HG03097 (cell line): ENCODE measurements around the gene TRIOBP.
A peak's percentile ranks its signal among the peaks of the same experiment; 100 is the strongest.
"Not testable (repeated sequence)": the region's sequence is repeated elsewhere in the genome, so short reads cannot be mapped to it uniquely, and the experiment has no call there.

ENCODE experiments used
- ATAC-seq: cut with Tn5 transposase; IDR thresholded peaks from one replicate; pipeline ENCODE4 v1.9.1; 2021; ENCODE audit not compliant: unreplicated experiment, low FRiP score

TRIOBP gene, protein sequence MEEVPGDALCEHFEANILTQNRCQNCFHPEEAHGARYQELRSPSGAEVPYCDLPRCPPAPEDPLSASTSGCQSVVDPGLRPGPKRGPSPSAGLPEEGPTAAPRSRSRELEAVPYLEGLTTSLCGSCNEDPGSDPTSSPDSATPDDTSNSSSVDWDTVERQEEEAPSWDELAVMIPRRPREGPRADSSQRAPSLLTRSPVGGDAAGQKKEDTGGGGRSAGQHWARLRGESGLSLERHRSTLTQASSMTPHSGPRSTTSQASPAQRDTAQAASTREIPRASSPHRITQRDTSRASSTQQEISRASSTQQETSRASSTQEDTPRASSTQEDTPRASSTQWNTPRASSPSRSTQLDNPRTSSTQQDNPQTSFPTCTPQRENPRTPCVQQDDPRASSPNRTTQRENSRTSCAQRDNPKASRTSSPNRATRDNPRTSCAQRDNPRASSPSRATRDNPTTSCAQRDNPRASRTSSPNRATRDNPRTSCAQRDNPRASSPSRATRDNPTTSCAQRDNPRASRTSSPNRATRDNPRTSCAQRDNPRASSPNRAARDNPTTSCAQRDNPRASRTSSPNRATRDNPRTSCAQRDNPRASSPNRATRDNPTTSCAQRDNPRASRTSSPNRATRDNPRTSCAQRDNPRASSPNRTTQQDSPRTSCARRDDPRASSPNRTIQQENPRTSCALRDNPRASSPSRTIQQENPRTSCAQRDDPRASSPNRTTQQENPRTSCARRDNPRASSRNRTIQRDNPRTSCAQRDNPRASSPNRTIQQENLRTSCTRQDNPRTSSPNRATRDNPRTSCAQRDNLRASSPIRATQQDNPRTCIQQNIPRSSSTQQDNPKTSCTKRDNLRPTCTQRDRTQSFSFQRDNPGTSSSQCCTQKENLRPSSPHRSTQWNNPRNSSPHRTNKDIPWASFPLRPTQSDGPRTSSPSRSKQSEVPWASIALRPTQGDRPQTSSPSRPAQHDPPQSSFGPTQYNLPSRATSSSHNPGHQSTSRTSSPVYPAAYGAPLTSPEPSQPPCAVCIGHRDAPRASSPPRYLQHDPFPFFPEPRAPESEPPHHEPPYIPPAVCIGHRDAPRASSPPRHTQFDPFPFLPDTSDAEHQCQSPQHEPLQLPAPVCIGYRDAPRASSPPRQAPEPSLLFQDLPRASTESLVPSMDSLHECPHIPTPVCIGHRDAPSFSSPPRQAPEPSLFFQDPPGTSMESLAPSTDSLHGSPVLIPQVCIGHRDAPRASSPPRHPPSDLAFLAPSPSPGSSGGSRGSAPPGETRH (N-terminal part only)

DNA sequence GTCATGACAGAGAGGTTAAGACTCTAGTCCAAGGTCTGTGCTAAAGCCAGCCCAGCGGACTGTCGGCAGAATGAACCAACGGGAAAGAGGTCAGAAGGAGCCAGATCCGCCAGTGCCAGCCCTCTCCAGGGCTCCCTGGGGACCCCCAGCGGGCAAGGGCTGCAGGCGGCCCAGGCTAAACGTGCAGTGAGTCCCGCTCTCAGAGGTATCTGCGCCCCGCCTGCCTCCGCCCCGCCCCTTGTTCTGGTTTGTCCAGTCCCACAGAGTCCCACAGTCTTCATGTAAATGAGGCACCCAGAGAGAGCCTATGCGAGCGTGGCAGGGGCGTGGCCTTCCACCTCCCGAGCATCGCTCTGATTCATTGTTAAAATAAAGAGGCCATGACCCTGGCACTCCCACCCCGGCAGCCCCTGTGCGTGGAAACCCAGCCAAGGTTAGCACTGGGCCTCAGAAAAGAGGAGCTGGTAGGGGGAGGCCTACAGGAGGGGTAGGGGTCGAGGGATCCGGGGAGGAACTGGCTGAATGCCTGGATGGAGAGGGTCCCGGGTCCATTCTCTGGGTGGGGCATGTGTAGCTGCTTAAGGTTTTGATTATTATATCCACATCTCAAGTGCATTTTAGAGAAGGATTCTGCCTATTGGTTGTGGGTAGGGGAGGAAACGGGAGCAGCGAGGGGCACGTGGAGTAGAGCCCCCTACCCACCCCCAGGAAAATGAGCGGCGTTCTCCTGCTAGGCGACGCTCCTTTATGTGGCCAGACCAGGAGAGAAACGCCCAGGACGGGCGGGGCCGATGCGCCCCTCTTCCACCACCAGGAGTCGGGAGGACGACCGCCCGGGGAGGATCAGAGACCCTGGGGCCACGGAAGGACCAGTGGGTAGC is at the start of gene TRIOBP:
TRIOBP (plus strand) TSS at position 392 of the 881 bp plus-strand sequence. CDS start 4,318 bp downstream, outside the sequence.
- ATAC-seq, result no peak

DNA sequence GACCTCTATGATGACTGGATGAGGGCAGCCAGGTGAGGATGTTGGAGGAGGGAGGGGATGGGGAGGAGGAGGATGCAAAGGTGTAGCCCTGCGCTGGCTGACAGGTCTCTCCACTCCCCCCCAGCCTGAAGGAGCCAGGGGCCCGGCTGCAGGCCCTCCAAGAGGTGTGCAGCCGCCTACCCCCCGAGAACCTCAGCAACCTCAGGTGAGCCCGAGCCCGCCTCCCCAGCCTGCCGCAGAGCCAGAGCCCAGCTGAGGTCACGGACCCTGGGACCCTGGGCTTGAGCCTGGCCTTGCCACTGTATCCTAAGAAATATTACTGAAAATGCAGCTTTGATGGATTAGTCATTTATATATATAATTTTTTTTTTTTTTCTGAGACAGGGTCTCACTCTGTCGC is 49.5 kb upstream of the TRIOBP start:
- ATAC-seq, result no peak

DNA sequence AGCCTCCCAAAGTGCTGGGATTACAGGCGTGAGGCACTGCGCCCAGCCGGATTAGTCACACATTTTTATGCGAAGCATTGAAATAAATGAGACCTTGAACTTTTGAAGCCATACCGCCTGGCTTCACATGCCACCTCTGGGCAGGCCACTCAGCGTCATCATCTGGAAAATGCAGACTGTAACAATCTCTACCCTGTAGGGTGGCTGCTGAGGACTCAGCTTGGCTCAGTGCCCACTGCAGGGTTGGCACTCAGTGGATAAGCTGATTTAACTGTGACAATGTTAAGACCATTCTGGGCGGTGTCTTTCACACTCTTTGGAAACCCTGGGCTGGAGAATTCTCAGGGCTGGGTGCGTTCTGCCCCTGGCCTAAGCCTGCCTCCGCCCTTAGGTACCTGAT is 48.9 kb upstream of the TRIOBP start:
- ATAC-seq, result no peak

DNA sequence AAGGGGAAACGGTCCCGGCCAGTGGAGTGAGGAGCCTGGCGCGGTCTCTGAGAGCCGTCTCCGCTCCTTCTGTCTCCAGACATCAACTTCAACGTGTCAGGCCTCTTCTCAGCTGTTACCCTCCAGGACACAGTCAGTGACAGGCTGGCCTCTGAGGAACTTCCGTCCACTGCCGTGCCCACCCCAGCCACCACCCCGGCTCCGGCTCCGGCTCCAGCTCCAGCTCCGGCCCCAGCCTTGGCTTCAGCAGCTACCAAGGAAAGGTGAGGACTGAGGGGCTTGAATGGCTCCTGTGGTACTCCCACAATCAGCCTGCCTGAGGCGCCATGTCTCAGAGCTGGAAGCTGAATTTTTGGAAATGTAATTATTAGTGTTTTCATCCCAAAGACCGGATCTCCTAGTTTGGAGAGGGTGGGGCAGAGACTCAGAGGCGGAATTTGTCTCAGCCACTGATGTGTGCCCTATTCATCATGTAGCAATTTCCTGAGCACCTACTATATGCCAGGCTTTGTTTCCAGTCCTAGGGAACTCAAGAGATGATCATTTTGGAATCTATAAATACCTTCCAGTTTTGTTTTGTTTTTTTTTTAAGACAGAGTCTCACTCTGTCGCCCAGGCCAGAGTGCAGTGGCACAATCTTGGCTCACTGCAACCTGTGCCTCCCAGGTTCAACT is 46.2 kb upstream of the TRIOBP start:
- ATAC-seq, result no peak

DNA sequence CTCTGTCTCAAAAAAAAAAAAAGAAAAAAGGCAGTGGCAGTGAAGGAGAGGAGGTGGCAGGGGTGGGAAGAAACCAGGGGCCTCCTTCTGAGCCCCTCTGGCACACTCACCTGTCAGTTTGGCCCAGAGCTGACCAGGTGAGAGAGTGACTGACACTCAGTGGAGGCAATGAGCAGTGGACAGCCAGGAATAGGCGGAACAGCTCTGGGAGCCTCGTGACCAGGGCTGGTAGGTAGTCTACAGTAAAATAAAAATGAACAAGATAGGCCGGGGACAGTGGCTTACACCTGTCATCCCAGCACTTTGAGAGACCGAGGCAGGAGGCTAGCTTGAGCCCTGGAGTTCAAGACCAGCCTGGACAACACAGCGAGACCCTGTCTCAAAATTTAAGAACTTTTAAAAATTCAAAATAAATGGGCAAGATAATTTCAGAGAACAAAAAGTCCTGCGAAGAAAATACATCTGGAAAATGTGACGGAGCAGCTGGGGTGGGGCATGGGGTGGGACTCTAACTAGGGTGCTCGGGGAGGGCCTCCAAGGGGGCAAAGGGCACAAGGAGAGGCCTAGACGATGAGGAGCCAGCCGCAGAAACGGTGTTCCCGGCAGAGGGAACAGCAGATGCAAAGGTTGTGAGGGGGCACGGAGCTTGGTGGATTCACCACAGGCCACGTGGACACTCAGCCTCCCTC is 42.1 kb upstream of the TRIOBP start:
- no peak for ATAC-seq

DNA sequence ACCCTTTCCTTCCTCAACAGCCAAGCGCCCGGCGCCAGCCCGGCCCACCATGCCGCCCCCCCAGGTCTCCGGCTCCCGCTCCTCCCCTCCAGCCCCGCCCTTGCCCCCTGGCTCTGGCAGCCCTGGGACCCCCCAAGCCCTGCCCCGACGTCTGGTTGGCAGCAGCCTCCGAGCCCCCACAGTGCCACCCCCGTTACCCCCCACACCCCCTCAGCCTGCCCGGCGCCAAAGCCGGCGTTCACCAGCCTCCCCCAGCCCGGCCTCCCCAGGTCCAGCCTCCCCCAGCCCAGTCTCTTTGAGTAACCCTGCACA is 41.6 kb upstream of the TRIOBP start:
- ATAC-seq, result no peak

DNA sequence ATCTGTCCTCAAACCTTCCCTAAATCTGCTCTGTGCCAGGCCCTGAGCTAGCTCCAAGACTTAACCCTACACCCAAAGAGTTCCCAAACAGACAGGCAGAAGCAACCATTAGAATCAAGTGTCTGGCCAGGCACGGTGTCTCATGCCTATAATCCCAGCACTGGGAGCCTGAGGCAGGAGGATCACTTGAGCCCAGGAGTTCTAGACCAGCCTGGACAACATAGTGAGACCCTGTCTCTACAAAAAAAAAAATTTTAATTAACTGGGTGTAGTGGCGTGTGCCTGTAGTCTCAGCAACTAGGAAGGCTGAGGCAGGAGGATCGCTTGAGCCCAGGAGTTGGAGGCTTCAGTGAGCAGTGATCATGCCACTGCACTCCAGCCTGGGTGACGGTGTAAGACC is 40.3 kb upstream of the TRIOBP start:
- not testable (repeated sequence) for ATAC-seq

DNA sequence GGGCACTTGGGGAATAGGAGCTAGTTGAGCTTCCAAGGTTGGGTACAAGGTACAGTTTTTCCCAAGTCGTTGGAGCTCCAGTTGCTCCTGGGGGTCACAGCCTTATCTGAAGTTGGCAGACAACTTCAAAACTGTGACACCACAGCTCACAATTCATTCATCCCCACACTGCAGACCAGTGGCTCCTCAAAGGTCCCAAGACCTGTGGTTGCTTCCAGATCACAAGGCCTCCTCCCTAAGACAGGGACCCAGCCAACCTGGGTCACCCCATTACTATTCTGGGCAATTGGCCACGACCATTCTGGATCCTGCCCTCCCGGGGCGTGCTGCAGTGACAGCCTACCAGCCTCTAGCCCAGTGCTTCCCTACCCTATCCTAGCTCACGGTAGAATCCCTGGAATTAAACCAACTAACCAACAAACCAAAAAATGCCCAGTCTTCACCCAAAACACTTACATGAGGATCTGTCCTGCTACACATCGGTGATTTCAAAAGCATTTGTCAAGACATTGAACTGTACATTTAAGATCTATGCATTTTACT is 39.2 kb upstream of the TRIOBP start:
- ATAC-seq, result no peak

DNA sequence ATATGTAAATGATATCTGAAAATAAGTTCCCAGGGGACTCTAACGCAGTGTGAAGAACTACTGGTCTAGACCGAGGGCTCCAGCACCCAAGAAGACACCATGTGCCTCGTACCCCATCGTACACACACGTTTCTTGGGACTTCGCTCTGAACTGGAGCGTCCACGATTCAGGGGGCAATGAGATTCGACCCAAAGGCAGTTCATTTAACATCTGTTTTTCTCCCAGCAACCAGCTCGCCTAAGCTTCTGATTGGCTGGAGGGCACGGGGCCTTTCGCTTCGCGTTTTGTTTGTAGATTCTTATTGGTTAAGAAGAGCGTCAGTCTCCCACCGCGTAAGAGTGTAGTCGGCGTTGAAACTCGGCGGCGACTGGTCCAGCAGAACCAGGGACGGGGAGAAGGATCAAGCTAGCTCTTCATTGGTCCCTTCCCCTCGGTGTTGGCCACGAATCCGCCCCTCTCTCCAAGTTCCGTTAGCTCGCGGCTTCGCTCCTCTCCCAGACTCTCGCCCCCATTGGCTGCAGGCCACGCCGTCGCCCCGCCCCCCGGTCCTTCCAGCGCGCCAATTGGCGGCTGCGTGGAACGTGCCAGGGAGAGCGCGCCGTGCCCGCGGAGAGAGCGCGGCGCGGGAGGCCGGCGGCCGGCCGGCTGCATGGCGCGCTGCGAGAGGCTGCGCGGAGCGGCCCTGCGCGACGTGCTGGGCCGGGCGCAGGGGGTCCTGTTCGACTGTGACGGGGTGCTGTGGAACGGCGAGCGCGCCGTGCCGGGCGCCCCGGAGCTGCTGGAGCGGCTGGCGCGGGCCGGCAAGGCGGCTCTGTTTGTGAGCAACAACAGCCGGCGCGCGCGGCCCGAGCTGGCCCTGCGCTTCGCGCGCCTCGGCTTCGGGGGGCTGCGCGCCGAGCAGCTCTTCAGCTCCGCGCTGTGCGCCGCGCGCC is 38.4 kb upstream of the TRIOBP start, which contains the start of gene PDXP:
PDXP (plus strand) TSS at position 591 of the 933 bp plus-strand sequence; CDS start at position 651, 60 bp downstream.
- ATAC-seq, result peak; percentile 80

DNA sequence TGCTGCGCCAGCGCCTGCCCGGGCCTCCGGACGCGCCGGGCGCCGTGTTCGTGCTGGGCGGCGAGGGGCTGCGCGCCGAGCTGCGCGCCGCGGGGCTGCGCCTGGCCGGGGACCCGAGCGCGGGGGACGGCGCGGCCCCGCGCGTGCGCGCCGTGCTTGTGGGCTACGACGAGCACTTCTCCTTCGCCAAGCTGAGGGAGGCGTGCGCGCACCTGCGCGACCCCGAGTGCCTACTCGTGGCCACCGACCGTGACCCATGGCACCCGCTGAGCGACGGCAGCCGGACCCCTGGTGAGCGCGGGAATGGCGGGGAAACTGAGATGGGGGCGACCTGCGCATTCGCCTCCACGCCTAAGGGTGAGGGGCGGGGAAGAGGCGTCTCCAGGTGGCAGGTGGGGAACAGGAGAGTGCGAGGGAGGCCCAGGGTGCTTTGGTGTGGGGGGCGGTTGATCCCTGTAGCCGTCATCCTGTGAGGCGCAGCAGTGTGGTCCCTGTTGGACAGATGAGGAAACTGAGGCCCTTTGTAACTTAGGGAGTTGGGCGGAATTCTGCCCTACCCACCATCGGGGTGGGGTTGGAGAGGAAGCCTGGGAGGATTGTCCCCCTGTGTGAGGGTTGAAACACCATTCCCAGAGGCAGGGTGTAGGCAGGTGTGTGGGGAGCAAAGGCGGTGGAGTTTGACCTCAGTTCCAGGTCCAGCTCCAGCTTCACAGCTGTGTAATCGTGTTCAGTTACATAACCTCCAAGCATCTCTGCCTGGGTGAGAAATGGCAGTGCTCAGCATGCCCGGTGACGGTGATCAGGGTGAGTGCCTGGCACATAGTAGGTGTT is 37.6 kb upstream of the TRIOBP start:
- no peak for ATAC-seq

DNA sequence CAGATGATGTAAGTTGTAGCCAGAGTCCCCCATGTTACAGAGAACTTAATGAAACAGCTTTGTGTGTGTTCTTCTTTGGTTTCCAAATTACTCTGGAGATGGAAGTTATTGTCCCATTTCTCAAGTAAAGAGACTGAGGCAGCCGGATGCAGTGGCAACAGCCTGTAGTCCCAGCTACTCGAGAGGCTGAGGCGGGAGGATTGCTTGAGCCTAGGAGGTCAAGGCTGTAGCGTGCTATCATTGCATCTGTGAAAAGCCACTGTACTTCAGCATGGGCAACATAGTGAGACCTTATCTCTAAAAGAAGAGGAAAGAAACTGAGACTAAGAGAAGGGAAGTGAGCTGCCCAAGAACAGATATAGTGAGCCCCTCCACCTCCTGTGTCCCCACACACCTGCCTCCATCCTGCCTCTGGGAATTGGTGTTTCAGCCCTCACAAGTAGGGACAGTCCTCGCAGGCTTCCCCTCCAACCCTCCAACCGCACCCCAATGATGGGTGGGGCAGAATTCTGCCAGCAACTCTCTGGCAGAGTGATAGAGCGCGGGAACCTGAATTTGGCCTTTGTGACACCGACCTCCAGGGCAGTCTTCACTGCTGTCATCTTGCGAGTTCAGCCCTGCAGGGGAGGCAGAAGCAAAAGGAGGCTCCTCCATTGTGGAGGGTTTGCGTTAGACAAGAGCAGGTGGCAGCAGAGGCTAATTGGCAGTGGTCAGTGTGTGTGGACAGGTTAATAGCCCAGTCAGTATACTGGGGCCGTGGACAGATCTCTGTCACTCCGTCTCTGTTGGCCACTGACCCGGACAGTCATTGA is 36.7 kb upstream of the TRIOBP start:
- ATAC-seq, result no peak

DNA sequence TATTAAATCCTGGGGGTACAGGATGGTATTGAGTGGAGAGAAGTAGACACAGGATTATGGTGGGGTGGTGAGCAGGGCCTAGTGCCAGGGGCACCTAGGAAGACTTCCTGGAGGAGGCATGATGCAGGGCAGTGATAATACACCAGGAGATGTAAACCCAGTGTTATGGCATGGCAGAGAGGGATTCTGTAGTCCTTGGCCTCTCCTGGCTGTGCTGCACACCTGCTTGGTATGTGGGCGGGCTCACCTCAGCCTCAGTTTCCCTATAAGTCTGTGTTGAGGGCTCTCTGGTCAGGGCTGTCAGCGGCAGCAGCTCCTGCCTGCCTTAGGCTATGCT is 36.2 kb upstream of the TRIOBP start:
- ATAC-seq, result no peak

DNA sequence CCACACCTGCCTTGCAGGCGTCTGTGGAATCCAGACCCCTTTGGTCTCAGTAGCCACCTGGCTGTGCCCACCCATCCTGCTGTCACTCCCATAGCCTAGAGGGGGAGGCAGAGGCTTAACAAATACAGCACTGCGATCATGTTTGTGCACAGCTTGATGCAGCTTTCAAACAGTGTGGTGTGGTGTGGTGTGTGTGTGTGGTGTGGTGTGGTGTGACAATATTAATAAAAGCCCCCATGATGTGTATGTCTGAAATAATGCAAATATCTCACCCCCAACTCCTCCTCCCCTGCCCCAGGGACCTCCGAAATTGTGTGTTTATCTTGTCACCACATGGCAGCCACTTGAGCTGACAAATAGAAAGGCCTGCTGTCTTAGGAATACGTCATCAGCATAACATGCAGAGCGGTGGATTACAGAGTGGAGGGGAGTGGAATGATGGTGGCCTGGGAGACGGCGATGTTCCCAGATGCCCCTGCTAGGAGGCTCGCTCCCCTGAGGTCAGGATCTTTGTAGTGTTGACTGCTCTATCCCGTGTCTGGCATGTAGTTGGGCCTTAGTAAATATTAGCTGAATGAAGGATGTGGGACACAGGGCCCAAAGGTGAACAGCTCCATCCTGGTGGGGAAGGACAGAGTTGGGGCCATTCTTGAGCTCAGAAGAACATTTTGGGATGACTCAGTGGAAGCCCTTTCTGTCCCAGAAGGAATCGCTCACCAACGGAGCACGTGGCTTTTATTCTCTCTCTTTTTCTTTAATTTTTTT is 35.5 kb upstream of the TRIOBP start:
- no peak for ATAC-seq

DNA sequence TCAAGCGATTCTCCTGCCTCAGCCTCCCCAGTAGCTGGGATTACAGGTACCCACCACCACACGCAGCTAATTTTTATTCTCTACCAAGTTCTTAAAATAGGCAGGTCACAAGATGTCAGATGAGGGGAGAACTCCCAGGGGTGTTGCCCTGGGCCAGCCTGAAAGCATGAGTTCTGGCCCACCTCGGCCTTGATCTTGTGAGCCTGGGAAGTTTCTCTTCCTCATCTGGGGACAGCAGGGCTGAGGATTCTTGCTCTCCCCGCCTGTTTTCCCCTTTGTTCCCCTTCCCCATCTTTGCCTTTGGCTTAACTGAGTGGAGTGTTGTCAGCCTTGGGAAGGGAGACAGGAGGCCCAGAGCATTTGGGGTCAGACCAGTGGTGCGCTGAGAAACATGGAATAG is 34.8 kb upstream of the TRIOBP start:
- ATAC-seq, result no peak

DNA sequence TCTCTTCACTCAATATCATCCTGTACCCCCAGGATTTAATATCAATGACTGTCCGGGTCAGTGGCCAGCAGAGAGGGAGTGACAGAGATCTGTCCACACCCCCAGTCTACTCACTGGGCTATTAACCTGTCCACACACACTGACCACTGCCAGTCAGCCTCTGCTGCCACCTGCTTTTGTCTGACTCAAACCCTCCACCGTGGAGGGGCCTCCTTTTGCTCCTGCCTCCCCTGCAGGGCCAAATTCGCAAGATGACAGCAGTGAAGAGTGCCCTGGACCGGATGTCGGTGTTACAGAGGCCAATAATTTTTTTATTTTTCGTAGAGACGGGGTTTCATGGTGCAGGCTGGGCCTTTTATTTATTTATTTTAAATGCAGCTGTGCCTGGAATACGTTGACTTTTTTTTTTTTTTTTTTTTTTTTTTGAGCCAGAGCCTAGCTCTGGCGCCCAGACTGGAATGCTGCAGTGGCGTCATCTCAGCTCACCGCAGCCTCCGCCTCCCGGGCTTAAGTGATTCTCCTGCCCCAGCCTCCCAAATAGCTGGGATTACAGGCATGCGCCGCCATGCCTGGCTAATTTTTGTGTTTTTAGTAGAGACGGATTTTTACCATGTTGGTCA is 33.2 kb upstream of the TRIOBP start:
- no peak for ATAC-seq
